GM12878 (cell line): Measurements from ENCODE around the gene EPB41L1. TPM values are rescaled to one million over a fixed set of nuclear protein-coding genes. Genes with fewer than 3 reads are reported as not detected.

Source experiments
- ATAC-seq: fragments of 200-7000 bp; cut with Tn5 transposase; 3 replicates; pipeline ENCODE4 v1.9.1; 2020; ENCODE audit warnings: mild to moderate bottlenecking, moderate library complexity
- BruUV-seq: library from RNA; stranded (reverse); fragments of 400-500 nt; replicated peaks from 2 replicates; lab custom pipeline; 2021; lab: Mats Ljungman, UMichigan
- CTCF ChIA-PET: fragments of 300-600 bp; sonication (Branson Sonifier 250); formaldehyde crosslinking; extraction: SDS; loops from one replicate; lab custom pipeline; 2021; ENCODE audit warnings: inconsistent platforms; lab: Yijun Ruan, JAX
- POLR2A ChIA-PET: fragments of 350-600 bp; formaldehyde crosslinking; extraction: SDS; loops from one replicate; lab custom pipeline; 2021; ENCODE audit warnings: inconsistent platforms; lab: Charles Lee
- RAD21 ChIA-PET: fragments of 300-600 bp; sonication (Branson Sonifier 250); formaldehyde crosslinking; loops from one replicate; lab custom pipeline; 2023; ENCODE audit warnings: antibody characterized with exemption; ENCODE audit not compliant: unreplicated experiment; lab: Charles Lee
- SMC1A ChIA-PET: fragments of 300-600 bp; sonication (Branson Sonifier 250); formaldehyde crosslinking; loops from one replicate; lab custom pipeline; 2023; ENCODE audit not compliant: unreplicated experiment, uncharacterized antibody; lab: Charles Lee
- DNase-seq: peaks from one replicate; pipeline ENCODE4 v3.0.0-alpha.2; 2011; ENCODE audit warnings: low read depth, low spot score
- FAIRE-seq: peaks from 3 replicates; lab custom pipeline; 2011; peaks lifted over from hg19 to GRCh38; lab: Jason Lieb, UNC
- H2AFZ ChIP-seq: 2 replicates; pipeline ENCODE4 v1.6.0; 2011; ENCODE audit warnings: low read depth, low read length, control low read depth; ENCODE audit not compliant: control insufficient read depth
- H3K27ac ChIP-seq: 2 replicates; pipeline ENCODE4 v1.5.1; 2011; ENCODE audit warnings: control low read depth; ENCODE audit not compliant: control insufficient read depth, insufficient read depth
- H3K27me3 ChIP-seq, 2 experiments: replicated peaks in 1 of 2; 2 replicates each; pipeline versions ENCODE4 v1.6.0 to v1.6.1; 2011; ENCODE audit warnings: low read length in 1 of 2; ENCODE audit not compliant: control insufficient read depth in 2 of 2, insufficient read depth in 2 of 2
- H3K36me3 ChIP-seq, 2 experiments: 2 replicates each; pipeline ENCODE4 v1.5.1; 2011; ENCODE audit warnings: low read length in 1 of 2; ENCODE audit not compliant: control insufficient read depth in 2 of 2, insufficient read depth in 2 of 2
- H3K4me1 ChIP-seq: 2 replicates; pipeline ENCODE4 v1.6.1; 2011; ENCODE audit warnings: mild to moderate bottlenecking, low read length, moderate library complexity, mixed read lengths; ENCODE audit not compliant: control insufficient read depth, insufficient read depth
- H3K4me2 ChIP-seq: 2 replicates; pipeline ENCODE4 v1.6.0; 2011; ENCODE audit warnings: control low read depth; ENCODE audit not compliant: control insufficient read depth, insufficient read depth
- H3K4me3 ChIP-seq: fragments of 200-600 bp; sonication (generic); 2 replicates; pipeline ENCODE4 v1.5.1; 2016
- H3K79me2 ChIP-seq: 2 replicates; pipeline ENCODE4 v1.6.0; 2011; ENCODE audit warnings: low read length; ENCODE audit not compliant: control insufficient read depth, insufficient read depth
- H3K9ac ChIP-seq: 2 replicates; pipeline ENCODE4 v1.8.0; 2011; ENCODE audit warnings: low read length, control low read depth, mixed read lengths; ENCODE audit not compliant: control insufficient read depth, insufficient read depth
- H3K9me3 ChIP-seq: replicated peaks from 3 replicates; pipeline ENCODE4 v1.5.1; 2011; ENCODE audit warnings: mild to moderate bottlenecking, low read length; ENCODE audit not compliant: control insufficient read depth, insufficient read depth
- H4K20me1 ChIP-seq: 2 replicates; pipeline ENCODE4 v1.6.0; 2011; ENCODE audit not compliant: control insufficient read depth, insufficient read depth
- BCL11A ChIP-seq: IDR thresholded peaks from 2 replicates; pipeline ENCODE4 v1.6.1; 2011; ENCODE audit warnings: low read depth, low read length
- FOS ChIP-seq: IDR thresholded peaks from 3 replicates; pipeline ENCODE4 v1.6.1; 2011; ENCODE audit warnings: borderline replicate concordance; ENCODE audit not compliant: insufficient read length; ENCODE audit errors: extremely low read depth
- FOXM1 ChIP-seq: IDR thresholded peaks from 2 replicates; pipeline ENCODE4 v1.6.1; 2012; ENCODE audit warnings: low read depth, mild to moderate bottlenecking, inconsistent platforms, low read length, moderate library complexity
- MEF2B ChIP-seq: fragments of 450-650 bp; IDR thresholded peaks from 2 replicates; pipeline ENCODE4 v1.6.1; 2018; ENCODE audit warnings: mild to moderate bottlenecking, moderate library complexity; ENCODE audit not compliant: partially characterized antibody, poor library complexity, severe bottlenecking
- NKRF ChIP-seq: fragments of 450-650 bp; conservative IDR thresholded peaks from 2 replicates; pipeline ENCODE4 v1.6.1; 2017; ENCODE audit warnings: mild to moderate bottlenecking, moderate library complexity
- NRF1 ChIP-seq: conservative IDR thresholded peaks from 2 replicates; pipeline ENCODE4 v1.6.1; 2011; ENCODE audit warnings: mild to moderate bottlenecking, low read depth, low read length, improper control_type of control experiment
- SMC3 ChIP-seq: IDR thresholded peaks from 2 replicates; pipeline ENCODE4 v1.6.1; 2011; ENCODE audit warnings: low read length, improper control_type of control experiment, borderline replicate concordance
- SREBF2 ChIP-seq: IDR thresholded peaks from 2 replicates; pipeline ENCODE4 v1.6.1; 2012; ENCODE audit warnings: mild to moderate bottlenecking, low read length
- WGBS: methylation state at CpG from one replicate; pipeline ENCODE4 v1.1.6; 2016; ENCODE audit warnings: low lambda C conversion rate; ENCODE audit not compliant: insufficient replicate concordance, insufficient coverage; ENCODE audit errors: missing lambda C conversion rate; 5-methylcytosine and 5-hydroxymethylcytosine counted together
- in situ Hi-C: fragments of 300-500 bp; cut with MboI; formaldehyde crosslinking; loops from 9 replicates; pipeline ENCODE4 v1.14.3; 2018; ENCODE audit warnings: mixed read lengths
- intact Hi-C: fragments of 100-400 bp; cut with micrococcal nuclease; formaldehyde crosslinking; loops from one replicate; pipeline ENCODE4 v1.14.2; 2022; ENCODE audit not compliant: unreplicated experiment
- polyA plus RNA-seq, 11 experiments: library from polyadenylated mRNA; depleted of rRNA in 4 of 11; unstranded in 6 of 11; stranded (reverse) in 5 of 11; fragments of >200 nt; fragmentation: Nextera tagmentation in 4 of 11; fragmentation: Illumina TruSeq in 1 of 11; extraction: Ambion mirVana in 4 of 11; extraction: Trizol in 1 of 11; gene quantifications; 1 replicate in 1 of 11; 2 replicates in 10 of 11; pipeline versions ENCODE4 v1.2.1 to v1.2.3, GENCODE V29; 2011 to 2016; ENCODE audit warnings: inconsistent platforms in 2 of 11, missing spikeins in 2 of 11, low read depth in 1 of 11
- total RNA-seq, 4 experiments: library from RNA; depleted of rRNA in 3 of 4; stranded (reverse); fragments of >200 nt in 3 of 4; fragmentation: Illumina TruSeq in 1 of 4; extraction: Trizol in 1 of 4; gene quantifications; 2 replicates each; pipeline versions ENCODE4 v1.2.1 to v1.2.3, GENCODE V29; 2013 to 2021

Gene EPB41L1
- total and polyA plus RNA-seq, 10 of the 15 experiments (the other 5 are each of a cell fraction or from before 2014, with no cell fraction given): 0.08 to 3.2 (median 0.31) TPM

- TF ChIP-seq BCL11A (no peak), MEF2B (no peak), SREBF2 (no peak), SMC3 (no peak), NRF1 (no peak), FOXM1 (no peak), NKRF (no peak), FOS (no peak)
- CTCF ChIA-PET: interaction anchor here (1.3 kb wide), 2 partner anchors 124 to 164 kb away, joined by 3 to 5 read pairs; no protein-coding TSS in a partner anchor
- H3K9ac ChIP-seq: no peak overlapping the region
- no peaks in the 10 kb centered on the region for H4K20me1 ChIP-seq
- SMC1A ChIA-PET: no interaction called here
- H3K27ac ChIP-seq: no peak overlapping the region
- in situ Hi-C loops (no loop called here), intact Hi-C loops (no loop called here)
- H3K4me3 ChIP-seq: no peak overlapping the region
- no peaks in the 10 kb centered on the region for H3K9me3 ChIP-seq
- H2AFZ ChIP-seq: no peak overlapping the region
- no peak overlapping the region for H3K4me2 ChIP-seq
- DNase-seq: no peak
- H3K4me1 ChIP-seq: no peaks in the 10 kb centered on the region
- H3K36me3 ChIP-seq: no peaks in the 10 kb centered on the region
- peaks cover 0 to 3% of the 10 kb centered on the region in 2 experiments; a peak in 2 of 4 replicates for H3K27me3 ChIP-seq
- FAIRE-seq: no peak
- no peaks in the 10 kb centered on the region for H3K79me2 ChIP-seq
- no peak for ATAC-seq
- POLR2A ChIA-PET: no interaction called here
- RAD21 ChIA-PET: no interaction called here
- 22% methylated on average over 12 of the region's 12 CpGs for WGBS
- no TSS peak for BruUV-seq
Observed at GRCh38 chr20:36275441-36276189, 121.1 kb downstream of the EPB41L1 start.
